ENCODE results near the gene CPB2. TPM values are rescaled to one million over a fixed set of nuclear protein-coding genes. Genes with fewer than 3 reads are reported as not detected.

CPB2 gene
- total RNA-seq, 4 donors from 2014 or later = not detected

DNA sequence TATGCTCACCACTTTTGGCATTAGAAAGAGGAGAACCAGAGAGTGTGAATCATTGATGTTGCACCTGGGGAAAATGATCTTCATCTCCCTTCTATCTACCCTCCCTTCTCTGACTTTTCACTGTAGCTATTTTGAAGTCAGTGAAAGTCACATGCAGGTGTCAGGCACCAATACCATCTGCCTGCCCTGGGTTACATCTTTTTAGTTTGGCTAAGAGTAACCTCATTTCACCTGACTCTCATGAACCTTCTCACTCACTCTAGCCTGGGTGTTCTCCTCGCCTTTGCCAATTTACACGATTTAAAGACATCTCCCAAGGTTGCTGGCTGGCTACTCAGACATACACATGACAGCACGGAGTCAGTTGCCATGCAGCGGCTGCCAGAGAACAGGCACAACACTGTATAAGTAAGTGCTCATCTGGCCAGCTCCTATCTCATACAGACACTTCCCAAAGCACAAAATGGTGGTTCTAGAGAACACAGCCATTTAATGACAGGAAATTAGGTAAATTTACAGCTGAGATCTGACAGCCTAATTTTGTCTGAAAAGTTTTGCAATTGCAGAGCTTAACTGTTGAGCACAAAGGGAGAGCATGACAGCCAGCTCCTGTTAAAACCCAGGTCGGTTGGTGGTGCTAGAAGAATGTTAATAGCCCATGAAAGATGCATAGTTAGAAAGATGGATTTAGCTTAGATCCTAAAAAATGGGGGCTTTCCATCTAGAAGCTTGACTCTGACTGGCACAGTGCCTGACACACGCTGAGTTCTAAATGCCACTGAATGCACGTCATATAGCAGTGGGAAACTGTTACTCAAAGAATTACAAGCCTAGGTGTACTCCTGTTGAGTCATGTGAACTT is 44.7 kb upstream of the CPB2 start:
- Histone ChIP-seq H3K27ac (no peak overlapping the region), H3K4me3 (no peak overlapping the region), H3K9me3 (no peaks in the 10 kb centered on the region), H3K27me3 (peaks cover 0 to 6% (median 0%) of the 10 kb centered on the region in 4 donors), H3K4me1 (no peaks in the 10 kb centered on the region), H3K36me3 (no peaks in the 10 kb centered on the region)
- 66 to 68% methylated on average over 6 of the region's 7 CpGs for WGBS, 2 donors
- DNase-seq = no peak
- intact Hi-C loops (cut with DNase I) = no loop called here
- TF ChIP-seq, protein P1, sequence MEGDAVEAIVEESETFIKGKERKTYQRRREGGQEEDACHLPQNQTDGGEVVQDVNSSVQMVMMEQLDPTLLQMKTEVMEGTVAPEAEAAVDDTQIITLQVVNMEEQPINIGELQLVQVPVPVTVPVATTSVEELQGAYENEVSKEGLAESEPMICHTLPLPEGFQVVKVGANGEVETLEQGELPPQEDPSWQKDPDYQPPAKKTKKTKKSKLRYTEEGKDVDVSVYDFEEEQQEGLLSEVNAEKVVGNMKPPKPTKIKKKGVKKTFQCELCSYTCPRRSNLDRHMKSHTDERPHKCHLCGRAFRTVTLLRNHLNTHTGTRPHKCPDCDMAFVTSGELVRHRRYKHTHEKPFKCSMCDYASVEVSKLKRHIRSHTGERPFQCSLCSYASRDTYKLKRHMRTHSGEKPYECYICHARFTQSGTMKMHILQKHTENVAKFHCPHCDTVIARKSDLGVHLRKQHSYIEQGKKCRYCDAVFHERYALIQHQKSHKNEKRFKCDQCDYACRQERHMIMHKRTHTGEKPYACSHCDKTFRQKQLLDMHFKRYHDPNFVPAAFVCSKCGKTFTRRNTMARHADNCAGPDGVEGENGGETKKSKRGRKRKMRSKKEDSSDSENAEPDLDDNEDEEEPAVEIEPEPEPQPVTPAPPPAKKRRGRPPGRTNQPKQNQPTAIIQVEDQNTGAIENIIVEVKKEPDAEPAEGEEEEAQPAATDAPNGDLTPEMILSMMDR (IDR thresholded peaks at IDR 0.05) = no peak
- TF ChIP-seq POLR2A (IDR thresholded peaks at IDR 0.05) = no peak

DNA sequence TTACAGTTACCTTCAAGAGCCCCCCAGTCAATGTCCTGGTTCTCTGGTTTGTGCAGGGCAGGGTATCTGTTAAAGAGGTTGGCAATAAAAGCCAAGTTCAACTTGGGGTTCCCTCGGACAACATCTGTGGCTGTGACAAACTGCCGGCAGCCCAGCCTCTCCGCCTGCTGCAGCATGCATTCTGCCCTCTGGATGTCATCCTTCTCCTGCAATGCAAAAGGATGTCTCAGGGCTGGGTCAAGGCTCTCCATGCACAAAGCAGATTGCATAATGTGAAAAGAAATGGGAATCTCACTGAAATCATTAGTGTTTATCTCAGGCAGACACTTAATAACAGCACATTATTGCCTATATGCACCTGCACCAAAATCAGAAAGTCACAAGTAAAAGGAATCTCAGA is 42.1 kb upstream of the CPB2 start:
- Histone ChIP-seq H3K9me3 (no peaks in the 10 kb centered on the region), H3K27me3 (peaks cover 0 to 6% (median 0%) of the 10 kb centered on the region in 4 donors), H3K4me3 (no peak overlapping the region), H3K36me3 (no peaks in the 10 kb centered on the region), H3K27ac (no peak overlapping the region), H3K4me1 (no peaks in the 10 kb centered on the region)
- TF ChIP-seq, protein P1 (IDR thresholded peaks at IDR 0.05) = no peak
- TF ChIP-seq POLR2A (IDR thresholded peaks at IDR 0.05) = no peak
- DNase-seq = no peak
- 17 to 26% methylated on average over 3 of the region's 3 CpGs for WGBS, 2 donors
- intact Hi-C loops (cut with DNase I) = no loop called here

DNA sequence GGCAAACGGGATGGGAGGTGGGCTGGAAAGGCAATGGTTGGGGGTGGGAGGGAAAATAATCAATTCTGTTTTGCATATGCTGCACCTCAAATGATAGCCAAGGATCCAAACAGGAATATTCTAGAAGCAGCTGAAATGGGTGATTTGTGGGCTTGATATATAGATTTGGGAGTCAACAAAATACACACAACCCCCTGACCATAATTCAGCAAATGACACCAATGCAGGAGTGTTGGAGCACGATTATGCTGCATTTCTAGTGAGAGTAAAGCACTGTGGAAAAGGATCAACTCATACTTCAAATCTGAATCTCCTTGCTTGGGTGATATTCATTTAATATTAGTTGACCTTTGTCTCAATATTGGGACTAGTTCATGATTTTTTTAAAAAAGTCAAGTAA is 41.1 kb upstream of the CPB2 start:
- 46 to 56% methylated on average over 2 of the region's 2 CpGs for WGBS, 2 donors
- TF ChIP-seq, protein P1 (IDR thresholded peaks at IDR 0.05) = no peak
- no peak for TF ChIP-seq POLR2A (IDR thresholded peaks at IDR 0.05)
- Histone ChIP-seq H3K36me3 (no peaks in the 10 kb centered on the region), H3K27ac (no peak overlapping the region), H3K9me3 (no peaks in the 10 kb centered on the region), H3K4me3 (no peak overlapping the region), H3K4me1 (no peaks in the 10 kb centered on the region), H3K27me3 (peaks cover 0 to 3% (median 0%) of the 10 kb centered on the region in 4 donors)
- DNase-seq = no peak
- intact Hi-C loops (cut with DNase I) = no loop called here

DNA sequence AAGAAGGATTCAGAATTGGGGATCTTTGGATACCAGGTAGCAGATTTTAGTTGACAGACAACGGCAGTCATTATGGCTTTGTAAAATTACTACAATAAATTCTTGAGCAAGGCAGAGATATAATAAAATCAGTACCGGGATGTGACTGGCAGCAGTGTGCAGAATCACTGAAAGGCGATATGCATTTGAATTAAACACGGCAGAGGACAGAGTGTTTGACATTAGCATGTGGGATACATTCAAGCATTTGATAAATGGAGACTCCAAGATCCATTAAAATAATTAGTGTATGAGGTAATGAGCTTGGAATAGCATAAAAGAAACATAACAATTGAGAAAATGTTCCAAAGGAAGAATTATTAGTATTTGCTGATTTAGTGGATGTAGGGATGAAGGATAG is 40.3 kb upstream of the CPB2 start:
- 79 to 87% methylated on average over 4 of the region's 4 CpGs for WGBS, 2 donors
- intact Hi-C loops (cut with DNase I) = no loop called here
- Histone ChIP-seq H3K9me3 (no peaks in the 10 kb centered on the region), H3K4me1 (no peaks in the 10 kb centered on the region), H3K27ac (no peak overlapping the region), H3K4me3 (no peak overlapping the region), H3K36me3 (no peaks in the 10 kb centered on the region), H3K27me3 (no peaks in the 10 kb centered on the region)
- DNase-seq = no peak
- TF ChIP-seq, protein P1 (IDR thresholded peaks at IDR 0.05) = no peak
- TF ChIP-seq POLR2A (IDR thresholded peaks at IDR 0.05) = no peak

DNA sequence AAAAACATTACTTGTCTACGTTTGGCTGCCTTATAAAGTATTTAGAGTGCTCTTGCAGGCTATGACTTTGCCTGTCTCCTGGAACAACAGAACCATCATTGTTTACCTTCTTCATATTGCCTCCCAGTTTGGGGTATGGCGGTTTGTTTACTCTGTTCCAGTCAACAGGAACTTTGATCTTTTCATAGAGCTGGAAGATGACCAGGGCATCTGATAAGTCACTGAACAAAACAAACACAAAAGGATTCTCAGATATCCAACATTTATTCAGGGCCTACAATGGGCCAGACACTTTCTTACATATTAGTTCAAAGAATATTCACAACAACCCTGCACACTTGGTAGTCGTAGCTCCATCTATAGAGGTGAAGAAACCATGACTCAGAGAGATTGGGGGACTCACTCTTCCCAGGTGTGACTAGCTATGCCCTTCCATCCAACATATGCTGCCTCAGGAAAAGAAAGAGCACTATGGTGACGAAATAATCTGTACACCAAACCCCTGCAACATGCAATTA is 38.4 kb upstream of the CPB2 start:
- WGBS, 2 donors = 56 to 66% methylated on average over 4 of the region's 4 CpGs
- intact Hi-C loops (cut with DNase I) = no loop called here
- H3K4me3 ChIP-seq = no peak overlapping the region

More for the DNA sequence above, 38.4 kb upstream of the CPB2 start:
- H3K27ac ChIP-seq = no peak overlapping the region
- no peak for DNase-seq
- H3K4me1 ChIP-seq = no peaks in the 10 kb centered on the region
- no peaks in the 10 kb centered on the region for H3K27me3 ChIP-seq
- H3K9me3 ChIP-seq = no peaks in the 10 kb centered on the region
- no peaks in the 10 kb centered on the region for H3K36me3 ChIP-seq
- no peak for TF ChIP-seq POLR2A (IDR thresholded peaks at IDR 0.05)
- TF ChIP-seq, protein P1 (IDR thresholded peaks at IDR 0.05) = no peak
